ENCODE data around the gene PKP3. TPM values are rescaled to one million over a fixed set of nuclear protein-coding genes. Genes with fewer than 3 reads are reported as not detected.
A peak's percentile ranks its signal among the peaks of the same experiment; 100 is the strongest.

PKP3 gene
- total and polyA plus RNA-seq, 3 experiments from 2014 or later: 1.1 TPM; not detected in 2

GRCh38 chr11:405954-406795 lies 12.2 kb downstream of the PKP3 start:
- no peaks in the 10 kb centered on the region for H3K9me3 ChIP-seq (ENCODE audit: low read length)
- peak overlapping the region in 5 of 8 donors; percentile 34 to 79 (median 60) for H3K27ac Mint-ChIP-seq
- peak overlapping the region; percentile 43 for H3K4me3 ChIP-seq (ENCODE audit: low read length)
- CTCF ChIA-PET: interaction anchor here (0.6 to 10.3 kb wide), 12 partner anchors 10 to 158 kb away, joined by 3 to 158 read pairs (median 4); partner anchors contain the start of genes ANO9, PTDSS2 and SIGIRR
- peaks cover 0 to 32% (median 12%) of the 10 kb centered on the region in 3 donors for H3K4me1 Mint-ChIP-seq
- no peaks in the 10 kb centered on the region for H3K9me3 Mint-ChIP-seq
- DNase-seq: peak in 1 of 5 donors; percentile 62
- H3K36me3 ChIP-seq (ENCODE audit: insufficient read depth, low read length): no peaks in the 10 kb centered on the region
- H3K27me3 ChIP-seq (ENCODE audit: insufficient read depth, low read length, poor library complexity, severe bottlenecking): no peaks in the 10 kb centered on the region
- peaks cover 20% of the 10 kb centered on the region for H3K4me1 ChIP-seq (ENCODE audit: insufficient read depth, low read length)
- H3K27ac ChIP-seq (ENCODE audit: low read depth, low read length): peak overlapping the region; percentile 70
- no peaks in the 10 kb centered on the region for H3K27me3 Mint-ChIP-seq
- peak overlapping the region in 3 of 7 donors; percentile 15 to 61 (median 29) for H3K4me3 Mint-ChIP-seq
- POLR2A ChIA-PET: interaction anchor here (0.6 to 3.3 kb wide), 15 partner anchors 9 to 289 kb away, joined by 3 to 62 read pairs (median 9); partner anchors contain the start of genes ANO9, BET1L, DEAF1 and HRAS
- H3K36me3 Mint-ChIP-seq: peaks cover 0 to 18% (median 0%) of the 10 kb centered on the region in 3 donors

GRCh38 chr11:406796-407650 lies 13.0 kb downstream of the PKP3 start:
- H3K36me3 ChIP-seq (ENCODE audit: insufficient read depth, low read length): no peaks in the 10 kb centered on the region
- peak overlapping the region; percentile 34 to 91 (median 74) for H3K27ac Mint-ChIP-seq
- H3K27me3 Mint-ChIP-seq: no peaks in the 10 kb centered on the region

GRCh38 chr11:407651-408123 lies 13.7 kb downstream of the PKP3 start:
- ChIA-PET CTCF (interaction anchor here (1.5 to 10.3 kb wide), 6 partner anchors 9 to 156 kb away, joined by 3 to 158 read pairs (median 10); partner anchors contain the start of genes ANO9, PTDSS2 and SIGIRR), POLR2A (interaction anchor here (0.7 to 3.3 kb wide), 9 partner anchors 8 to 412 kb away, joined by 3 to 62 read pairs (median 11); partner anchors contain the start of genes BET1L, LMNTD2, PGGHG and PTDSS2)
- Mint-ChIP-seq H3K4me3 (peak overlapping the region in 3 of 7 donors; percentile 24 to 78 (median 34)), H3K27ac (peak overlapping the region; percentile 29 to 91 (median 74)), H3K27me3 (no peaks in the 10 kb centered on the region), H3K36me3 (peaks cover 0 to 18% (median 0%) of the 10 kb centered on the region in 3 donors), H3K4me1 (peaks cover 0 to 33% (median 12%) of the 10 kb centered on the region in 3 donors), H3K9me3 (no peaks in the 10 kb centered on the region)
- Histone ChIP-seq H3K36me3 (ENCODE audit: insufficient read depth, low read length) (no peaks in the 10 kb centered on the region), H3K4me3 (ENCODE audit: low read length) (no peak overlapping the region), H3K9me3 (ENCODE audit: low read length) (no peaks in the 10 kb centered on the region), H3K4me1 (ENCODE audit: insufficient read depth, low read length) (peaks cover 22% of the 10 kb centered on the region), H3K27ac (ENCODE audit: low read depth, low read length) (no peak overlapping the region), H3K27me3 (ENCODE audit: insufficient read depth, low read length, poor library complexity, severe bottlenecking) (no peaks in the 10 kb centered on the region)
- DNase-seq: peak in 1 of 5 donors; percentile 27

More at GRCh38 chr11:406796-407650, 13.0 kb downstream of the PKP3 start:
- Mint-ChIP-seq H3K9me3 (no peaks in the 10 kb centered on the region), H3K4me3 (peak overlapping the region in 6 of 7 donors; percentile 24 to 78 (median 35)), H3K4me1 (peaks cover 0 to 32% (median 12%) of the 10 kb centered on the region in 3 donors), H3K36me3 (peaks cover 0 to 18% (median 0%) of the 10 kb centered on the region in 3 donors)
- H3K27ac ChIP-seq (ENCODE audit: low read depth, low read length): peak overlapping the region; percentile 70
- peak overlapping the region; percentile 43 for H3K4me3 ChIP-seq (ENCODE audit: low read length)
- DNase-seq: peak; percentile 94 to 98 (median 96)
- ChIA-PET POLR2A (interaction anchor here (0.7 to 3.3 kb wide), 16 partner anchors 9 to 412 kb away, joined by 3 to 62 read pairs (median 8); partner anchors contain the start of genes ANO9, BET1L, DEAF1 and HRAS), CTCF (interaction anchor here (0.6 to 10.3 kb wide), 12 partner anchors 9 to 159 kb away, joined by 3 to 158 read pairs (median 4); partner anchors contain the start of genes ANO9, PTDSS2 and SIGIRR)
- no peaks in the 10 kb centered on the region for H3K9me3 ChIP-seq (ENCODE audit: low read length)
- H3K4me1 ChIP-seq (ENCODE audit: insufficient read depth, low read length): peaks cover 20% of the 10 kb centered on the region
- no peaks in the 10 kb centered on the region for H3K27me3 ChIP-seq (ENCODE audit: insufficient read depth, low read length, poor library complexity, severe bottlenecking)

- Histone ChIP-seq H3K27ac (ENCODE audit: low read depth, low read length) (no peak overlapping the region), H3K36me3 (ENCODE audit: insufficient read depth, low read length) (no peaks in the 10 kb centered on the region), H3K9me3 (ENCODE audit: low read length) (no peaks in the 10 kb centered on the region), H3K4me3 (ENCODE audit: low read length) (no peak overlapping the region), H3K27me3 (ENCODE audit: insufficient read depth, low read length, poor library complexity, severe bottlenecking) (no peaks in the 10 kb centered on the region), H3K4me1 (ENCODE audit: insufficient read depth, low read length) (peaks cover 29% of the 10 kb centered on the region)
- ChIA-PET POLR2A (interaction anchor here (1.2 to 3.3 kb wide), 3 partner anchors 8 to 140 kb away, joined by 3 to 62 read pairs (median 17); partner anchors contain the start of gene SIGIRR), CTCF (interaction anchor here (2.4 to 10.3 kb wide), 2 partner anchors 38 to 157 kb away, joined by 13 to 158 read pairs; partner anchors contain the start of genes ANO9 and PTDSS2)
- Mint-ChIP-seq H3K4me1 (peaks cover 0 to 40% (median 13%) of the 10 kb centered on the region in 3 donors), H3K27ac (peak overlapping the region in 5 of 8 donors; percentile 42 to 81 (median 66)), H3K27me3 (no peaks in the 10 kb centered on the region), H3K9me3 (no peaks in the 10 kb centered on the region), H3K36me3 (peaks cover 0 to 19% (median 0%) of the 10 kb centered on the region in 3 donors), H3K4me3 (peak overlapping the region in 2 of 7 donors; percentile 48 to 63)
- no peak for DNase-seq
Measured at GRCh38 chr11:408154-409007, 14.4 kb downstream of the PKP3 start.

- H3K27me3 ChIP-seq (ENCODE audit: insufficient read depth, low read length, poor library complexity, severe bottlenecking): no peaks in the 10 kb centered on the region
- ChIA-PET POLR2A (no interaction called here), CTCF (interaction anchor here (10.3 kb wide), 1 partner anchor 37 kb away, joined by 158 read pairs; the partner anchor contains the start of genes ANO9 and PTDSS2)
- no peaks in the 10 kb centered on the region for H3K36me3 ChIP-seq (ENCODE audit: insufficient read depth, low read length)
- H3K9me3 ChIP-seq (ENCODE audit: low read length): no peaks in the 10 kb centered on the region
- Mint-ChIP-seq H3K4me3 (peak overlapping the region in 1 of 7 donors; percentile 48), H3K27me3 (no peaks in the 10 kb centered on the region), H3K9me3 (no peaks in the 10 kb centered on the region), H3K4me1 (peaks cover 0 to 42% (median 13%) of the 10 kb centered on the region in 3 donors), H3K27ac (peak overlapping the region in 4 of 8 donors; percentile 17 to 62 (median 35)), H3K36me3 (peaks cover 0 to 19% (median 0%) of the 10 kb centered on the region in 3 donors)
- no peak overlapping the region for H3K4me3 ChIP-seq (ENCODE audit: low read length)
- DNase-seq: no peak
- peaks cover 30% of the 10 kb centered on the region for H3K4me1 ChIP-seq (ENCODE audit: insufficient read depth, low read length)
- H3K27ac ChIP-seq (ENCODE audit: low read depth, low read length): no peak overlapping the region
Measured at GRCh38 chr11:409008-409599, 15.1 kb downstream of the PKP3 start.

GRCh38 chr11:409600-410483 lies 15.8 kb downstream of the PKP3 start:
- H3K4me3 Mint-ChIP-seq: peak overlapping the region in 1 of 7 donors; percentile 48
- no peaks in the 10 kb centered on the region for H3K9me3 ChIP-seq (ENCODE audit: low read length)
- H3K27ac ChIP-seq (ENCODE audit: low read depth, low read length): no peak overlapping the region
- no peak overlapping the region for H3K4me3 ChIP-seq (ENCODE audit: low read length)
- no peaks in the 10 kb centered on the region for H3K27me3 ChIP-seq (ENCODE audit: insufficient read depth, low read length, poor library complexity, severe bottlenecking)
- DNase-seq: no peak
- POLR2A ChIA-PET: no interaction called here
- H3K36me3 Mint-ChIP-seq: peaks cover 0 to 26% (median 0%) of the 10 kb centered on the region in 3 donors
- H3K27ac Mint-ChIP-seq: peak overlapping the region in 4 of 8 donors; percentile 23 to 54 (median 40)
- H3K36me3 ChIP-seq (ENCODE audit: insufficient read depth, low read length): no peaks in the 10 kb centered on the region
- CTCF ChIA-PET: interaction anchor here (10.3 kb wide), 1 partner anchor 37 kb away, joined by 158 read pairs; the partner anchor contains the start of genes ANO9 and PTDSS2
- H3K9me3 Mint-ChIP-seq: no peaks in the 10 kb centered on the region
- H3K27me3 Mint-ChIP-seq: no peaks in the 10 kb centered on the region
- H3K4me1 ChIP-seq (ENCODE audit: insufficient read depth, low read length): peaks cover 30% of the 10 kb centered on the region
- peaks cover 7 to 49% (median 19%) of the 10 kb centered on the region in 3 donors for H3K4me1 Mint-ChIP-seq
